K562 (cell line): Measurements from ENCODE around the gene CSF3. TPM values are rescaled to one million over a fixed set of nuclear protein-coding genes. Genes with fewer than 3 reads are reported as not detected.

Experiments used
- CREB3L1 ChIP-seq: fragments of 450-650 bp; IDR thresholded peaks from 2 replicates; pipeline ENCODE4 v1.6.1; 2014; ENCODE audit warnings: low read depth, mild to moderate bottlenecking, moderate library complexity, borderline replicate concordance
- EP400 ChIP-seq: fragments of 450-650 bp; IDR thresholded peaks from 2 replicates; pipeline ENCODE4 v1.6.1; 2017; ENCODE audit warnings: antibody characterized with exemption, mild to moderate bottlenecking, moderate library complexity
- EWSR1 ChIP-seq: fragments of 450-650 bp; IDR thresholded peaks from 2 replicates; pipeline ENCODE4 v1.6.1; 2018; ENCODE audit warnings: borderline replicate concordance, mild to moderate bottlenecking, low read depth, moderate library complexity; ENCODE audit not compliant: partially characterized antibody
- ID3 ChIP-seq, 2 experiments: fragments of 250-450 bp in 1 of 2; fragments of 450-650 bp in 1 of 2; sonication (Bioruptor Pico) in 1 of 2; IDR thresholded peaks; 2 replicates each; pipeline versions ENCODE4 v1.6.1 to v1.8.0; 2016 to 2021; ENCODE audit warnings: mild to moderate bottlenecking in 2 of 2, moderate library complexity in 2 of 2, missing compliant biosample characterization in 1 of 2, missing genetic modification characterization in 1 of 2
- ILF3 ChIP-seq: fragments of 450-650 bp; IDR thresholded peaks from 2 replicates; pipeline ENCODE4 v1.6.1; 2018; ENCODE audit warnings: antibody characterized with exemption, mild to moderate bottlenecking, moderate library complexity, borderline replicate concordance
- KLF6 ChIP-seq: fragments of 250-450 bp; sonication (Bioruptor Pico); IDR thresholded peaks from 2 replicates; pipeline ENCODE4 v1.4.0; 2020; ENCODE audit warnings: mild to moderate bottlenecking, moderate library complexity, borderline replicate concordance
- LARP7 ChIP-seq: fragments of 450-650 bp; IDR thresholded peaks from 2 replicates; pipeline ENCODE4 v1.6.1; 2016
- MAFK ChIP-seq: IDR thresholded peaks from 2 replicates; pipeline ENCODE4 v1.6.1; 2011; ENCODE audit warnings: low read length, improper control_type of control experiment
- ZBTB12 ChIP-seq: fragments of 250-450 bp; sonication (Bioruptor Pico); IDR thresholded peaks from 2 replicates; pipeline ENCODE4 v1.4.0; 2020
- ZMIZ1 ChIP-seq, 2 experiments: fragments of 150-350 bp in 1 of 2; IDR thresholded peaks; 2 replicates each; pipeline ENCODE4 v1.6.1; 2012 to 2016; ENCODE audit warnings: low read depth in 2 of 2, low read length in 2 of 2, mild to moderate bottlenecking in 1 of 2, moderate library complexity in 1 of 2
- ZNF507 ChIP-seq: conservative IDR thresholded peaks from 2 replicates; pipeline ENCODE4 v1.6.1; 2017; ENCODE audit warnings: missing genetic modification characterization, missing compliant biosample characterization
- ZNF584 ChIP-seq: fragments of 200-800 bp; sonication (Bioruptor generic); IDR thresholded peaks from 2 replicates; pipeline ENCODE4 v1.6.1; 2016; ENCODE audit warnings: low read depth, mild to moderate bottlenecking, missing genetic modification characterization, missing compliant biosample characterization
- ZNF592 ChIP-seq: fragments of 450-650 bp; IDR thresholded peaks from 2 replicates; pipeline ENCODE4 v1.6.1; 2017; ENCODE audit warnings: antibody characterized with exemption, mild to moderate bottlenecking
- ZNF830 ChIP-seq: fragments of 250-450 bp; sonication (Bioruptor Pico); IDR thresholded peaks from 2 replicates; pipeline ENCODE4 v1.5.0; 2021; ENCODE audit warnings: mild to moderate bottlenecking
- polyA plus RNA-seq, 8 experiments: library from polyadenylated mRNA; depleted of rRNA in 4 of 8; stranded (reverse) in 5 of 8; unstranded in 3 of 8; fragments of >200 nt; fragmentation: Nextera tagmentation in 2 of 8; fragmentation: Illumina TruSeq in 1 of 8; extraction: Ambion mirVana in 2 of 8; extraction: Trizol in 1 of 8; gene quantifications; 2 replicates each; pipeline versions ENCODE4 v1.2.1 to v1.2.3, GENCODE V29; 2011 to 2014; ENCODE audit warnings: inconsistent platforms in 1 of 8, missing spikeins in 1 of 8
- total RNA-seq, 7 experiments: library from RNA; depleted of rRNA in 6 of 7; stranded (reverse); fragments of >200 nt in 6 of 7; fragmentation: Illumina TruSeq in 2 of 7; extraction: Trizol in 2 of 7; gene quantifications; 2 replicates each; pipeline versions ENCODE4 v1.2.1 to v1.2.3, GENCODE V29; 2011 to 2021; ENCODE audit warnings: low replicate concordance in 1 of 7

Gene CSF3
- total and polyA plus RNA-seq, 9 of the 15 experiments (the other 6 are each of a cell fraction or from before 2014, with no cell fraction given), result 0.19 TPM; not detected in 8

GRCh38 chr17:39980351-39981206 is 34.7 kb upstream of the CSF3 start, which contains the start of gene PSMD3 (continued):
- TF ChIP-seq ZMIZ1 (IDR thresholded peaks at IDR 0.05; ENCODE audit: low read depth in 2 of 2, low read length in 2 of 2) (peak; percentile 25 to 100; a peak in 3 of 4 replicates), EP400 (peak; percentile 93), LARP7 (no peak), ID3 (CRISPR knock-in tag; IDR thresholded peaks at IDR 0.05) (no peak), ID3 (tag; IDR thresholded peaks at IDR 0.05) (peak; percentile 81), MAFK (peak; percentile 56), ZNF592 (peak; percentile 80), ZNF584 (CRISPR knock-in tag) (peak; percentile 82), ZNF507 (tag) (no peak), ZBTB12 (CRISPR knock-in tag) (peak; percentile 91), EWSR1 (no peak), KLF6 (no peak; the same call in 1 of the 2 replicates), ZNF830 (CRISPR knock-in tag) (0 out of 2 replicates have a peak, but pooled peaks have one; percentile 60), ILF3 (peak; percentile 24; the same call in 1 of the 2 replicates), CREB3L1 (peak; percentile 85)
